NB4 (cell line): Measurements from ENCODE around the gene MRPS7.
A peak's percentile ranks its signal among the peaks of the same experiment; 100 is the strongest.

Experiments
- DNase-seq: peaks from one replicate; pipeline ENCODE4 v3.0.0; 2010; ENCODE audit warnings: low read depth
- H3K4me3 ChIP-seq: one replicate; pipeline ENCODE4 v1.5.1; 2011; ENCODE audit warnings: mild to moderate bottlenecking, low read depth, low read length, moderate library complexity
- MAX ChIP-seq: IDR thresholded peaks from 2 replicates; pipeline ENCODE4 v1.6.1; 2011; ENCODE audit warnings: low read depth, low read length
- MYC ChIP-seq: IDR thresholded peaks from 2 replicates; pipeline ENCODE4 v1.6.1; 2011; ENCODE audit warnings: low read depth, low read length
- POLR2A ChIP-seq: IDR thresholded peaks from 2 replicates; pipeline ENCODE4 v1.6.1; 2011; ENCODE audit warnings: mild to moderate bottlenecking; ENCODE audit not compliant: insufficient read length; ENCODE audit errors: extremely low read depth
- TF ChIP-seq, protein P1 (sequence below): IDR thresholded peaks from one replicate; pipeline ENCODE4 v1.5.1; 2012; ENCODE audit warnings: low read depth, low read length

MRPS7 gene

GRCh38 chr17:75260641-75261335 lies 891 bp upstream of the MRPS7 start:
- H3K4me3 ChIP-seq = peak overlapping the region; percentile 100
- TF ChIP-seq POLR2A (no peak), MYC (no peak), MAX (no peak)
- TF ChIP-seq, protein P1, sequence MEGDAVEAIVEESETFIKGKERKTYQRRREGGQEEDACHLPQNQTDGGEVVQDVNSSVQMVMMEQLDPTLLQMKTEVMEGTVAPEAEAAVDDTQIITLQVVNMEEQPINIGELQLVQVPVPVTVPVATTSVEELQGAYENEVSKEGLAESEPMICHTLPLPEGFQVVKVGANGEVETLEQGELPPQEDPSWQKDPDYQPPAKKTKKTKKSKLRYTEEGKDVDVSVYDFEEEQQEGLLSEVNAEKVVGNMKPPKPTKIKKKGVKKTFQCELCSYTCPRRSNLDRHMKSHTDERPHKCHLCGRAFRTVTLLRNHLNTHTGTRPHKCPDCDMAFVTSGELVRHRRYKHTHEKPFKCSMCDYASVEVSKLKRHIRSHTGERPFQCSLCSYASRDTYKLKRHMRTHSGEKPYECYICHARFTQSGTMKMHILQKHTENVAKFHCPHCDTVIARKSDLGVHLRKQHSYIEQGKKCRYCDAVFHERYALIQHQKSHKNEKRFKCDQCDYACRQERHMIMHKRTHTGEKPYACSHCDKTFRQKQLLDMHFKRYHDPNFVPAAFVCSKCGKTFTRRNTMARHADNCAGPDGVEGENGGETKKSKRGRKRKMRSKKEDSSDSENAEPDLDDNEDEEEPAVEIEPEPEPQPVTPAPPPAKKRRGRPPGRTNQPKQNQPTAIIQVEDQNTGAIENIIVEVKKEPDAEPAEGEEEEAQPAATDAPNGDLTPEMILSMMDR = no peak
- DNase-seq = peak; percentile 55

GRCh38 chr17:75262112-75262606 lies 480 bp downstream of the MRPS7 start:
- TF ChIP-seq, protein P1 = no peak
- no peak for TF ChIP-seq MAX
- TF ChIP-seq POLR2A = no peak
- no peak for TF ChIP-seq MYC
- peak overlapping the region; percentile 100 for H3K4me3 ChIP-seq
- peak; percentile 39 for DNase-seq

GRCh38 chr17:75263055-75263454 lies 1.4 kb downstream of the MRPS7 start:
- TF ChIP-seq MYC = no peak
- TF ChIP-seq, protein P1 = no peak
- no peak for TF ChIP-seq POLR2A
- no peak for TF ChIP-seq MAX
- peak; percentile 43 for DNase-seq
- H3K4me3 ChIP-seq = peak overlapping the region; percentile 100

- TF ChIP-seq MAX (no peak), MYC (no peak), POLR2A (no peak)
- TF ChIP-seq, protein P1 = no peak
- no peak for DNase-seq
- no peak overlapping the region for H3K4me3 ChIP-seq
These were observed 4.1 kb downstream of the MRPS7 start for GRCh38 chr17:75265614-75266315.

- no peak for DNase-seq
- H3K4me3 ChIP-seq = no peak overlapping the region
- TF ChIP-seq, protein P1 = no peak
- TF ChIP-seq MAX (no peak), POLR2A (no peak), MYC (no peak)
These were observed 4.9 kb downstream of the MRPS7 start for GRCh38 chr17:75266316-75267152.
